GM19043 (cell line): ENCODE measurements around the gene RPL22.

Experiments used
- ATAC-seq: cut with Tn5 transposase; IDR thresholded peaks from one replicate; pipeline ENCODE4 v1.9.1; 2021; ENCODE audit warnings: low read depth; ENCODE audit not compliant: unreplicated experiment

Gene RPL22

GRCh38 chr1:6176779-6177178, 22.6 kb downstream of the RPL22 start:
- ATAC-seq, result no peak

- no peak for ATAC-seq
Measured at GRCh38 chr1:6175411-6175828, 24.0 kb downstream of the RPL22 start.

GRCh38 chr1:6174621-6175410, 24.6 kb downstream of the RPL22 start:
- no peak for ATAC-seq

- no peak for ATAC-seq
Measured at GRCh38 chr1:6172549-6172948, 26.8 kb downstream of the RPL22 start.

- ATAC-seq, result no peak
Measured at GRCh38 chr1:6171548-6172124, 27.8 kb downstream of the RPL22 start.

GRCh38 chr1:6170742-6171201, 28.6 kb downstream of the RPL22 start:
- ATAC-seq, result no peak

- no peak for ATAC-seq
Measured at GRCh38 chr1:6170116-6170741, 29.2 kb downstream of the RPL22 start.

GRCh38 chr1:6168947-6169586, 30.3 kb downstream of the RPL22 start:
- no peak for ATAC-seq

GRCh38 chr1:6167391-6168303, 31.7 kb downstream of the RPL22 start:
- no peak for ATAC-seq

- no peak for ATAC-seq
Measured at GRCh38 chr1:6166655-6167390, 32.6 kb downstream of the RPL22 start.

- ATAC-seq, result no peak
Measured at GRCh38 chr1:6166221-6166620, 33.2 kb downstream of the RPL22 start.

- no peak for ATAC-seq
Measured at GRCh38 chr1:6165441-6165985, 33.9 kb downstream of the RPL22 start.

- no peak for ATAC-seq
Measured at GRCh38 chr1:6165027-6165426, 34.4 kb downstream of the RPL22 start.

- ATAC-seq, result no peak
Measured at GRCh38 chr1:6163973-6164617, 35.3 kb downstream of the RPL22 start.

- ATAC-seq, result no peak
Measured at GRCh38 chr1:6163191-6163972, 36.0 kb downstream of the RPL22 start.

- no peak for ATAC-seq
Measured at GRCh38 chr1:6162773-6163172, 36.6 kb downstream of the RPL22 start.

- ATAC-seq, result no peak
Measured at GRCh38 chr1:6162341-6162740, 37.1 kb downstream of the RPL22 start.

- no peak for ATAC-seq
Measured at GRCh38 chr1:6158181-6158580, 41.2 kb downstream of the RPL22 start.
